ENCODE results near the gene EIF2S3.
A peak's percentile ranks its signal among the peaks of the same experiment; 100 is the strongest.
"Not testable (repeated sequence)": the region's sequence is repeated elsewhere in the genome, so short reads cannot be mapped to it uniquely, and the experiment has no call there.

The EIF2S3 gene

GRCh38 chrX:24049643-24050042, 5.1 kb upstream of the EIF2S3 start:
- DNase-seq (ENCODE audit: low read depth in 3 of 3, low spot score in 1 of 3): not testable (repeated sequence)

GRCh38 chrX:24050522-24051318, 4.0 kb upstream of the EIF2S3 start:
- not testable (repeated sequence) for DNase-seq (ENCODE audit: low read depth in 3 of 3, low spot score in 1 of 3)

GRCh38 chrX:24055043-24055356, 244 bp downstream of the EIF2S3 start:
- no peak for DNase-seq (ENCODE audit: low read depth in 3 of 3, low spot score in 1 of 3)

DNA sequence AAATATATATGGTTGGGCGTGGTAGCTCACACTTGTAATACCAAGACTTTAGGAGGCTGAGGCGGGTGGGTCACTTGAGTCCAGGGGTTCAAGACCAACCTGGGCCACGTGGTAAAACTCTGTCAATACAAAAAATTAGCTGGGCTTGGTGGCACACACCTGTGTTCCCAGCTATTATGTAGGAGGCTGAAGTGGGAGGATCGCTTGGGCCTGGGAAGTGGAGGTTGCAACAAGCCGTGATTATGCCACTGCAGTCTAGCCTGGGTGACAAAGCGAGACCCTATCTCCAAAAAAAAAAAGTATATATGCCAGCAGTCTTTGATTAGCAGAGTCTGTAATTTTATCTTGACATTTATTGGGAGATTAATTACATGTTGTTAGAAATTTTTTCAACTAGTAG, 8.7 kb downstream of the EIF2S3 start:
- no peak for DNase-seq (ENCODE audit: low read depth in 3 of 3, low spot score in 1 of 3)

- no peak for DNase-seq (ENCODE audit: low read depth in 3 of 3, low spot score in 1 of 3)
Measured at GRCh38 chrX:24069877-24070276, 15.1 kb downstream of the EIF2S3 start.

DNA sequence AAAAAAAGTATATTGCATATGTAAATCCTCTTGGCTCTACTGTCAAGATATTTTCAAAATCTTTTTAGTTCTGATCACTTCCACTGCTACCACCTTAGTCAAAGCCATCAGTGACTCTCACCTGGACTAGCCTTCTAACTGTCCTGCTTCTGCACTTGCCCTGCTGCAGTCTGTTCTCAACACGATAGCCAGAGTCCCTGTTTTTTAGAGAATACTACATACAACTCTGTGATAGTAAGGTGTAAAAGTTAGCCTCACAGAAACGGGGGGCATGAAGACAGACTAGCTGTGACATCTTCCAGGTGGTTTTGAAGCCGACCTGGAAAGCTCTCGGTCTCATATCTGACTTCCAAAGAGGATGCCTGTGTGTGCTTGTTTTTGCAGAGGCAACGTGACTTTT, 24.7 kb downstream of the EIF2S3 start:
- no peak for DNase-seq (ENCODE audit: low read depth in 3 of 3, low spot score in 1 of 3)

- DNase-seq (ENCODE audit: low read depth in 3 of 3, low spot score in 1 of 3): not testable (repeated sequence)
Measured at GRCh38 chrX:24080245-24080644, 25.5 kb downstream of the EIF2S3 start.

DNA sequence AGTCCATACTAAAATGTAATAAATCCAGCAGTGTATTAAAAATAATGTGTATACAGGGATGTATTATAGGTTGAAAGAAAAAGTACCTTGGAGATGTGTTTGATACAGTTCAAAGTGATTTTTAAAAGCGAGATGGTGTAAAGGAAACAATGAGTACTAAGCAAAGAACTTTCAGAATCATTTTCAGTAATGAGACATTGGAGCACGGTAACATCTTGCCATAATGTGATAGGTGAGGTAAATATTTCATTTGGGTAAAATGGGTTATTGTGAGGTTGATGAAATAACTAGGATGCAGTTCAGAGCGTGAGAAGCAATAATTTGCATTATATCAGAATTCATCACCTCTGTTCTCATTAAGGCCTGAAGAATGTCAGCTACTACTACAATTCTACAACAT, 25.9 kb downstream of the EIF2S3 start:
- DNase-seq (ENCODE audit: low read depth in 3 of 3, low spot score in 1 of 3): no peak

- DNase-seq (ENCODE audit: low read depth in 3 of 3, low spot score in 1 of 3): peak in 1 of 3 donors; percentile 6
Measured at GRCh38 chrX:24081661-24082154, 27.0 kb downstream of the EIF2S3 start.

GRCh38 chrX:24082447-24082846, 27.7 kb downstream of the EIF2S3 start:
- no peak for DNase-seq (ENCODE audit: low read depth in 3 of 3, low spot score in 1 of 3)

- no peak for DNase-seq (ENCODE audit: low read depth in 3 of 3, low spot score in 1 of 3)
Measured at GRCh38 chrX:24085101-24085500, 30.3 kb downstream of the EIF2S3 start.

DNA sequence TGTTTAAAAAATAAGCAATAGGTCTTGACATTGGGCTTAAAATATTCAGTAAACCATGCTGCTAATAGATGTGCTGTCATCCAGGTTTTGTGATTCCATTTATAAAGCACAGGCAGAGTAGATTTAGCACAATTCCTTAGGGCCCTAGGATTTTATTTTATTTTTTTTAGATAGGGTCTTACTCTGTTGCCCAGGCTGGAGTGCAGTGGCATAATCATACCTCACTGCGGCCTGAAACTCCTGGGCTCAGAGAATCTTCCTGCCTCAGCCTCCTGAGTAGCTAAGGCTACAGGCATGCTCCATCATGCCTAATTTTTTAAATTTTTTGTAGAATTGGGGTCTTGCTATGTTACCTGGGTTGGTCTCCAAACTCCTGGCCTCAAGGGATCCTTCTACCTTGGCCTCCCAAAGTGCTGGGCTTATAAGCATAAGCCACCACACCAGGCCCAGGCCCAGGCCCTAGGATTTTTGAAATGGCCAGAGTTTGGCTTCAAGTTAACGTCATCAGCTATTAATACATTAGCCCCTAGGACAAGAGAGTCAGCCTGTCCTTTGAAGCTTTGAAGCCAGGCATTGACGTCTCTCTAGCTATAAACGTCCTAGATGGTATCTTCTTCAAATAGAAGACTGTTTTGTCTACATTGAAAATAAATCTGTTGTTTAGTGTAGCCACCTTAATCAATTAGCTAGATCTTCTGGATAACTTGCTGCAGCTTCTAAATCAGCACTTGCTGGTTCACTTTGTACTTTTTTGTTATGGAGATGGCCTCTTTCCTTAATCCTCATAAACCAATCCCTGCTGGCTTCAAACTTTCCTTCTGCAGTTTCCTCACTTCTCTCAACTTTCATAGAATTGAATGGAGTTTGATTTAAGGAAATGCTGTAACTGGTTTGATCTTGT, 35.8 kb downstream of the EIF2S3 start:
- DNase-seq (ENCODE audit: low read depth in 3 of 3, low spot score in 1 of 3): no peak

GRCh38 chrX:24093746-24094145, 39.0 kb downstream of the EIF2S3 start:
- no peak for DNase-seq (ENCODE audit: low read depth in 3 of 3, low spot score in 1 of 3)

- no peak for DNase-seq (ENCODE audit: low read depth in 3 of 3, low spot score in 1 of 3)
Measured at GRCh38 chrX:24097741-24098260, 43.0 kb downstream of the EIF2S3 start.

- DNase-seq (ENCODE audit: low read depth in 3 of 3, low spot score in 1 of 3): no peak
Measured at GRCh38 chrX:24098932-24099331, 44.2 kb downstream of the EIF2S3 start.

GRCh38 chrX:24099394-24099793, 44.6 kb downstream of the EIF2S3 start:
- no peak for DNase-seq (ENCODE audit: low read depth in 3 of 3, low spot score in 1 of 3)

DNA sequence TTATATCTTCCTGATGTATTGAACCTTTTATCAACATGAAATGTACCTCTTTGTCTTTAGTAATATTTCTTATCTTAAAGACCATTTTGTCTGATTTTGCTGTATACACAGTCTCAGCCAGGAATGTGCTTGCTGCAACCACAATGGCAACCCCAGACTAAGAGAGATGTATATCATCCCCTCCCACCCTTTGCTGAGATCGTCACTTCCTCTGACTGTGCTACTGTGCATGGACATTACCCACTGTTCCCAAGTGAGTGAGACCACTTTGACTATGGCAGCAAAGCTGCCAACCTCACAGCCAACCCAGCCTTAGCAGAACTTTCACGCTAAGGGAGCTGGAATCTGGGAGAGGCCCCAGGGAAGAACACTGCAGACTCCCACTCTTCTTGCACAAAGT, 46.0 kb downstream of the EIF2S3 start:
- no peak for DNase-seq (ENCODE audit: low read depth in 3 of 3, low spot score in 1 of 3)

GRCh38 chrX:24110069-24110468, 55.3 kb downstream of the EIF2S3 start:
- no peak for DNase-seq (ENCODE audit: low read depth in 3 of 3, low spot score in 1 of 3)

- DNase-seq (ENCODE audit: low read depth in 3 of 3, low spot score in 1 of 3): no peak
Measured at GRCh38 chrX:24113181-24113580, 58.4 kb downstream of the EIF2S3 start.

DNA sequence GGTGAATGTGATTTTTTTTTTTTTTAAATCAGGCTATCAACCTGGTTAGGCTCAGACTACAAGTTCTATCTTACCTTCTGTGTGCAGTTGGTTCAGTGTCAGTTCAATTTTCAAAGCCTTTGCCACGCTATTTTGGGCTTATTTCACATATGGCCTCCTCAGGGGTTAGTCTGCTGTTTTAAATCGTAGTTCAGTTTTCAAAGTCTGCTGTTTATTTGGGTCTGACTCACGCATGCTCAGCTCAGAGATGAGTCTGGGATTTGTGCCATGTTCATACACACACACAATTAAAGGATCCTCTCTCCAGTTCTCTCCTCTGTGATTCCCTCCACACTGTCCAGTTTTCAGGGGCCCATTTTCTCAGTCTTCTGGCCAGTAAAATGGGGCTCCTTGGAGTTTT, 62.5 kb downstream of the EIF2S3 start:
- no peak for DNase-seq (ENCODE audit: low read depth in 3 of 3, low spot score in 1 of 3)

DNA sequence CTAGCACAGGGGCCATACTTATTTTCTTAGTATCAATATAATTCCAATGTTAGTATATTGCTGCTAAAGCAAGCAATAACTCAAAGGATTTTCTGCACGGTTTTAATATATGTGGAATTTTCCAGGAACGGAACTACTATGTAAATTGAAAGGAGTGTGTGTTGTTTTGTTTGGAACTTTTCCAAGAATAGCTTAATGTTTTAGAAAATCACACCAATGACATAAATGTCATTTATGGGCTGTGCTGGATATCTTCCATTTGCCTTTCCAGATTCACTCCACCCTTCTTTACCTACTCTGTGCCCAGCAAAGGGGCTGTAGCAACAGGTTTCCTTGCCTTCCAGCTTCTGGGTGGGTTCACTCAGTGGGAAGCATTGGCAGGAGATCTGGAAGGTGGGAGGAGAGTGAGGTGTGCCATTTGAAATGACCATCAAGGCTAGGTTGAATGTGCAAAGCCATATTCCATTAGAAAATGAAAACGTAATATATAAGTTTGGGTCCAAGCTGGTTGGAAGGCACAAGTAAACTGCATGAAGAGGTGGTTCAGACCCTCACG, 69.6 kb downstream of the EIF2S3 start:
- no peak for DNase-seq (ENCODE audit: low read depth in 3 of 3, low spot score in 1 of 3)
